ENCODE measurements around the gene PCBP3. TPM values are rescaled to one million over a fixed set of nuclear protein-coding genes. Genes with fewer than 3 reads are reported as not detected.

Gene PCBP3
- total and polyA plus RNA-seq, 2 of the 8 experiments (the other 6 are each of a cell fraction or from before 2014, with no cell fraction given): 3.5 to 6.3 TPM

- TF ChIP-seq ASH2L (IDR thresholded peaks at IDR 0.05; ENCODE audit: low read length) (no peak), SIX5 (IDR thresholded peaks at IDR 0.05; ENCODE audit: low read depth, low read length) (no peak), RAD21 (IDR thresholded peaks at IDR 0.05 in 1 of 2, conservative IDR thresholded peaks at IDR 0.05 in 1 of 2; ENCODE audit: low read depth in 2 of 2, low read length in 2 of 2) (no peak), SRF (IDR thresholded peaks at IDR 0.05; ENCODE audit: low read depth, low read length) (no peak)
Observed at GRCh38 chr21:45902292-45902995, 258.9 kb downstream of the PCBP3 start (continued).
